Measurements from ENCODE around the gene LIMA1.

LIMA1 gene

GRCh38 chr12:50217202-50217601 lies 66.1 kb downstream of the LIMA1 start:
- peaks cover 15% of the 10 kb centered on the region for H3F3A ChIP-seq (ENCODE audit: control insufficient read depth, insufficient read depth)
- H3K79me2 ChIP-seq (ENCODE audit: control insufficient read depth, low read length): peaks cover 83% of the 10 kb centered on the region
- H3K4me3 ChIP-seq (ENCODE audit: low read length): no peak overlapping the region
- H3K4me2 ChIP-seq (ENCODE audit: low read length): no peak overlapping the region
- H3K9me2 ChIP-seq (replicated peaks; ENCODE audit: control insufficient read depth, low read length): no peaks in the 10 kb centered on the region
- H3K9me3 ChIP-seq (ENCODE audit: control insufficient read depth, insufficient read depth, low read length): no peaks in the 10 kb centered on the region
- H3K4me1 ChIP-seq (ENCODE audit: control insufficient read depth, low read length): peaks cover 39% of the 10 kb centered on the region
- no peaks in the 10 kb centered on the region for H4K20me1 ChIP-seq (ENCODE audit: control insufficient read depth, insufficient read depth, low read depth, low read length)
- peaks cover 2% of the 10 kb centered on the region for H3K36me3 ChIP-seq (ENCODE audit: control insufficient read depth, low read length)
- no peak for TF ChIP-seq CTCF (IDR thresholded peaks at IDR 0.05; ENCODE audit: low read depth, low read length, poor library complexity, severe bottlenecking)
- no peak for TF ChIP-seq EZH2phosphoT487 (IDR thresholded peaks at IDR 0.05; ENCODE audit: borderline replicate concordance, low read length)
- H3K27ac ChIP-seq (ENCODE audit: low read depth, low read length): no peak overlapping the region
- H3K27me3 ChIP-seq (ENCODE audit: control insufficient read depth, low read length): no peaks in the 10 kb centered on the region

- Histone ChIP-seq H3K9me3 (ENCODE audit: control insufficient read depth, insufficient read depth, low read length) (no peaks in the 10 kb centered on the region), H3K4me1 (ENCODE audit: control insufficient read depth, low read length) (peaks cover 53% of the 10 kb centered on the region), H4K20me1 (ENCODE audit: control insufficient read depth, insufficient read depth, low read depth, low read length) (no peaks in the 10 kb centered on the region), H3F3A (ENCODE audit: control insufficient read depth, insufficient read depth) (peaks cover 16% of the 10 kb centered on the region), H3K9me2 (replicated peaks; ENCODE audit: control insufficient read depth, low read length) (no peaks in the 10 kb centered on the region), H3K79me2 (ENCODE audit: control insufficient read depth, low read length) (peaks cover 78% of the 10 kb centered on the region), H3K36me3 (ENCODE audit: control insufficient read depth, low read length) (no peaks in the 10 kb centered on the region; the same call in 1 of the 2 replicates), H3K4me3 (ENCODE audit: low read length) (no peak overlapping the region), H3K27ac (ENCODE audit: low read depth, low read length) (no peak overlapping the region), H3K27me3 (ENCODE audit: control insufficient read depth, low read length) (no peaks in the 10 kb centered on the region), H3K4me2 (ENCODE audit: low read length) (no peak overlapping the region)
- TF ChIP-seq CTCF (IDR thresholded peaks at IDR 0.05; ENCODE audit: low read depth, low read length, poor library complexity, severe bottlenecking) (no peak), EZH2phosphoT487 (IDR thresholded peaks at IDR 0.05; ENCODE audit: borderline replicate concordance, low read length) (no peak)
These were observed 68.3 kb downstream of the LIMA1 start for GRCh38 chr12:50215033-50215432.

GRCh38 chr12:50214018-50214417 lies 69.3 kb downstream of the LIMA1 start:
- H3K4me2 ChIP-seq (ENCODE audit: low read length): peak overlapping the region; percentile 72
- H3K4me1 ChIP-seq (ENCODE audit: control insufficient read depth, low read length): peaks cover 48% of the 10 kb centered on the region
- no peaks in the 10 kb centered on the region for H4K20me1 ChIP-seq (ENCODE audit: control insufficient read depth, insufficient read depth, low read depth, low read length)
- H3K9me2 ChIP-seq (replicated peaks; ENCODE audit: control insufficient read depth, low read length): no peaks in the 10 kb centered on the region
- H3F3A ChIP-seq (ENCODE audit: control insufficient read depth, insufficient read depth): peaks cover 16% of the 10 kb centered on the region
- no peak for TF ChIP-seq EZH2phosphoT487 (IDR thresholded peaks at IDR 0.05; ENCODE audit: borderline replicate concordance, low read length)
- no peak for TF ChIP-seq CTCF (IDR thresholded peaks at IDR 0.05; ENCODE audit: low read depth, low read length, poor library complexity, severe bottlenecking)
- H3K79me2 ChIP-seq (ENCODE audit: control insufficient read depth, low read length): peaks cover 76% of the 10 kb centered on the region
- no peaks in the 10 kb centered on the region for H3K9me3 ChIP-seq (ENCODE audit: control insufficient read depth, insufficient read depth, low read length)
- peak overlapping the region; percentile 50 for H3K27ac ChIP-seq (ENCODE audit: low read depth, low read length)
- no peaks in the 10 kb centered on the region for H3K27me3 ChIP-seq (ENCODE audit: control insufficient read depth, low read length)
- H3K36me3 ChIP-seq (ENCODE audit: control insufficient read depth, low read length): no peaks in the 10 kb centered on the region; the same call in 1 of the 2 replicates
- peak overlapping the region; percentile 40 for H3K4me3 ChIP-seq (ENCODE audit: low read length)
